Stimulated activated CD4-positive, alpha-beta T cell treated with anti-CD3 and anti-CD28 coated beads, Interleukin-4, amount 100 ng/mL, for 4 hours (primary cell): Measurements from ENCODE around the gene FCMR.
A peak's percentile ranks its signal among the peaks of the same experiment; 100 is the strongest.
"Not testable (repeated sequence)": the region's sequence is repeated elsewhere in the genome, so short reads cannot be mapped to it uniquely, and the experiment has no call there.

ENCODE experiments used
- DNase-seq, 2 experiments: peaks; one replicate each; pipeline ENCODE4 v3.0.0-alpha.2; 2020

The FCMR gene

DNA sequence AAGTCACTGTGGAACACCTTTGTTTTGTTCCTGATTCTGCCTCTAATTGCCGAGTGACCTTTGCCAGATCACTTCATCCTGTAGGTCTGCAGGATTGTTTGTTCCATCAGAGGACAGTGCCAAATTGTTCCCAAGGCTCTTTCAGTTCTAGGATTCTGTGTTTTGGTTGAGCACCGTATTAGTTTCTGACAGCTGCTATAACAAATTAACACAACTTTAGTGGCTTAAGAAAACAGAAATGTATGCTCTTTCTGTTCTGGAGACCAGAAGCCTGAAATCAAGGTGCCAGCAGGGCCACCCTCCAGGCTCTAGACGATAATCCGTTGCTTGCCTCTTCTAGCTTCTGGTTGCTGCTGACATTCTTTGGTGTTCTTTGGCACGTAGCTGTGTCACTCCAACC, 27.9 kb upstream of the FCMR start:
- no peak for DNase-seq

DNA sequence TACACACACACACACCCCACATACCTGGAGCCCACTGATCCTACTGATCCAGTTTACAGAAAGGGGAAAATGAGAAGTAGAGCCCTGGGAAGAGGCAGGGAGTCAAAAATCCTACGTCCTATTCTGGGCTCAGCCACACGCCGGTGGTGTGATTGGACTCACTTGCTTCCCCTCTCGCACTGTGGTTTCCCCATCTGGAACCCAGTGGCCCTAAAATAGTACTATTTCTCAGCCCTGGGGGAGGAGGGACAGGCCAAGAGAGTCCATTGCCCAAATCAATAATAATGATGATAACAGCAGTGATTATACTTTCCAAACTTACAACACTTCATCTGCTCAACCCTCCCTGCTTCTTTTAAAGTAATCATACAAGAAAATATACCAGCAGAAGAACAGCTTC, 27.5 kb upstream of the FCMR start:
- no peak for DNase-seq

DNA sequence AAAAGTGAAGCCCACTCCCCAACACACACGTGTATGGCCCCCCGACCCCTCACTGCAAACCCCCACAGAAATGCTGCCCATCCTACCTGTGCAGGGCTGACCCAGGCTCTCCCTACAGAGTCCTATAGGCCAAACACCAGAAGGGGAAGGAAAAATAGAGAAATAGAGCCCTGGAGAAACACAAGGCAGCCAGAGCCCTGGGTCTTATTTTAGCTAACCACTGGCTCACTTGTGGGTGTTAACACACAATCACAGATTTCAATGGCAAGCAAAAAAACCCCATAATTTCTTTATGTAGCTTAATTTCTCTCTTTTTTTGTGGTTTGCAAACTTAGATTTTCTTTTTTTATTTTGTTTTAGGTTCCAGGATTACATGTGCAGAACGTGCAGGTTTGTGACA, 25.5 kb upstream of the FCMR start:
- DNase-seq, result no peak

DNA sequence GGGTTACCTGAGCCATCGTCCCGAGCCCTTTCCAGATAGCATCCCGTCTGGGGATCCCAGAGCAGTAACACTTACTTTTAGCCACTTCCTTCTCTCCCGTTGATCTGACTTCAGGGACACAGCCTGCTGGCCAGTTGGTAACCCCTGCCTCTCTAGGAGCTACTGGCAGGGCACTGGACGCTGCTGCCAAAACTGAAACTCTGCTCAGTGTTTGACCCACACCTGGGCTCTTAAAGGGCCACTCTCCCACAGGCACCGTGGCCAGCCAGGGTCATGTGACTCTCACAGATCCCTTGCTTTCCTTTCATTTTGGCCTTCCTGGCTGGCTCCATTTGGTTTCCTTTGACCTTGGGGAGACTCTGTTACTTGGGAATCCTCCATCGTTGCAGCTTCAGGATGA, 24.5 kb upstream of the FCMR start, which contains the start of gene PIGR:
PIGR (minus strand) TSS at position 206 of the 400 bp plus-strand sequence. CDS start 5,935 bp downstream, outside the sequence.
- DNase-seq, result no peak

DNA sequence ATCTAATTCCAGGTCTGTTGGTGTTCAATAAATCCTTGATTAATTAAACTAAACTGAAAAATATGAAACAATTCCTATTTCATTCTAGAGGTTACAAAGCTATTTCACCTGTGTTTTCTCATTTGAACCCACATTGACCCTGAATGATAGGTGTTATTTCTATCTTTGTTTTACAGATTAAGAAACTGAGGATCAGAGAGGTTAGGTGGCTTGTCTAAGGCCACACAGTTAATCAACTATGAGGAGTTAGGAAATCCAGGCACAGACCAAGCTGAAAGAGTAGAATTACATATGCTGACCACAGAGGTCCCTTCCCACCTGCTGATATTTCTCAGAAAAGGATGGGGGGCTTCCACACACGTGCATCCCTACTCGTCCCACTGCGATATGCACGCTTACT, 24.0 kb upstream of the FCMR start:
- DNase-seq, result no peak

DNA sequence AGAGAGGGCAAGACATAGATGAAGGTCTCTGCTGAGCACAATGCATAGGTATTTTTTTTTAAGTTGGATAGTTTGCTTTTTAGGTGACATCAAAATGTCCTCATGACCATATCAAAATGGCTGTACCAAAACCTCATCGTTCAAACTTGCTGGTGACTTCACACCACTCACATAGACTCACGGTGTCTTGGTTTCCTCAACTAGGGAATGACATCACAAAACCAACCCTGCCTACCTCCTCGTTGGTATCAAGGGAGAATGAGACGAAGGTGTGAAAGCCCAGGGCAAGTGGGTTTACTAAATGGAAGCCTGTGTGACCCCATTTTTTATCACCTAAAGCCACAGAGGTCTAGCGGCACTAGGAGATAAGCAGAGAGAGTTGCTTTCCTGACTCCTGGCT, 23.0 kb upstream of the FCMR start:
- DNase-seq, result no peak

DNA sequence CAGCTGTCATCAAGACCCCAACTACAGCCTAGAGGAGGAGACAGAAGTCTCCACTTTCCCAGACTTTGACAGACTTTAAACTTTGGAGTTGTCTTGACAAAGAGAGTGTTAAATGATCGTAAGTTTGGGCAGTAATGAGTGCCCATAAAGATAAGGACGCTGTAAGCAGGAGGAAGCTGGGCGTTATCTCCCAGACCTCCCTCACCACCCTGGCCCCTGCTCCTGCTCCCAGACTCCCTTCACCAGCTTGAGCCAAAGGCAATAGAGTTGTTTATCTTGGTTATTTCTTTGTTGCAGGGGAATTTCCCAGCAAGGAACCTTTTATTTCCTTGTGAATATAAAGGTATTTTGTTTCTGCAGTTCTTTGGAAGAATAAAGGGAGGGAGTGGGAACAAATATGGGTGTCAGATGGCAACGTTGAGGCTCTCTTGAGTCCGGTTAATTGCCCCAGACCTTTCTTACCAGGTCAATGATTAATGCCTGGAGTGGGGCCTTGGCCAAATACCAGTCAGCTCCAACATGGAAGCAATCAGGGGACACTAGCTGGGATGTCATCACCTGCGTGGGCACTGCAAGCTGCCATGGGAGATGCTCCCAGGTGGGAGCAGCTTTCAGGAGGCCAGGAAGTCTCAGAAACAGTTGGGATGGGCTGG, 20.2 kb upstream of the FCMR start:
- DNase-seq, result no peak

- no peak for DNase-seq
These were observed 18.8 kb upstream of the FCMR start for GRCh38 chr1:206940588-206940936.

- no peak for DNase-seq
These were observed 18.3 kb upstream of the FCMR start for GRCh38 chr1:206939841-206940587.

DNA sequence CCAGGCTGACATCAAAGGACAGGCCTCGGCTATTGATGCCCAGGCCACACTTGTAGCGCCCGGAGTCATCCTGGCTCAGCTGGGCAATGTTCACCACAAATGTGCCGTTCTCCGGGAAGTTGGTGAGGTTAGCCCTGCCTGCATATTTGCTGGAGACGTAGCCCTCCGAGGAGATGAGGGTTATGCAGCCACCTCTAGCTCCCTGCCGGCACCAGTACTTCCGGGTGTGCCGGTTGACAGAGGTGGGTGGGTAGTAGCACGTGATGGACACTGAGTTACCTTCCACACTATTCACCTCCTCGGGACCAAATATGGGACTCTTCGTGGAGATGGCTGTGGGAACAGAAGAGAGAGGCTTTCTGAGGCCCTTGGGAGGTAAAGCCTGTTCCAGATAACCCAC, 17.4 kb upstream of the FCMR start:
- no peak for DNase-seq

GRCh38 chr1:206937425-206937824, 15.7 kb upstream of the FCMR start:
- DNase-seq, result no peak

DNA sequence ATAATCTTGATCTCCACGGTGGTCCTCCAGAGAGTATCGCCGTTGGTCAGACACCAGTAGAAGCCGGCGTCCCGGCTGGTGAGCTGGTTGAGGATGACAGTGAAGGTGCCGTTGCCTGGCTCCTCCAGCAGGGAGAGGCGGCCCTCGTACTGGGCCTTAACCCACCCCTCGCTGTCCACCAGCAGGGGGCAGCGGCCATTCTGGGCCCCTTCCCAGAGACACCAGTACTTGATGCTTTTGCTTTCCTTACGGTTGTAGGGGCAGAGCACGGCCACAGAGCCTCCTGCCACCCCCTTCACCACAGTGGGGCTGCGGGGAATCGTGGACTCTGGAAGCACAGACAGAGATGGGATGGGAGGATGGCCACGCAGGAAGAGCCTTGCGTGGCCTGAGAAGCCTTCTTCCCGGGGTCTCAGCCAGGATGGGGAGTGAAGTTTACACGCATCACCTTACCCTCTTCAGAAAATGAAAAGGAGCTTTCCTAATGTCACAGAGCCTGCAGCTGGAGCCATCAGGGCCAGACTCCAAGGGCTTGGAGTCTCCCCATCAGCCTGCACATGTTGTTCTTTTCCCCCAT, 13.8 kb upstream of the FCMR start:
- DNase-seq, result peak in 1 of 2 experiments; percentile 47

GRCh38 chr1:206933333-206933945, 11.7 kb upstream of the FCMR start:
- peak; percentile 61 to 69 for DNase-seq

- no peak for DNase-seq
These were observed 10.4 kb upstream of the FCMR start for GRCh38 chr1:206932177-206932576.

DNA sequence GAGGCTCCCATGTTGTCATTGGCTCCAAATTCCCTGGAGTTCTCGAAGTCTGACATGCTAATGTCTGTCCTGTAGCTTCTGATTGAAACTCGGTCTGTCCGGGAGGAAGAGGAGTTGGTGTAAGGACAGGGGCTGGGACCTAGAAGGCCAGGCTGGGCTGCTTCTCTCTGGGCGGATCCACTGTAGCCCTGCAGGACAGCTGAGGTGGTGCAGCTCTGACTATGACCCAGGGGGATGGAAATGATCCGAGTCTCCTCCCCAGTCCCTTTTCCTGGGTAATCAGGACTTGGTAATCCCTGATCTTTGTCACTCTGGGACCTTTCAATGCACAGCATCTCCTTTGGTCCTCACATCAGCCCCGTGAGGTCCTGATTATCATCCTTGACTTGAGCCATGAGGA, 10.0 kb upstream of the FCMR start:
- DNase-seq, result no peak

DNA sequence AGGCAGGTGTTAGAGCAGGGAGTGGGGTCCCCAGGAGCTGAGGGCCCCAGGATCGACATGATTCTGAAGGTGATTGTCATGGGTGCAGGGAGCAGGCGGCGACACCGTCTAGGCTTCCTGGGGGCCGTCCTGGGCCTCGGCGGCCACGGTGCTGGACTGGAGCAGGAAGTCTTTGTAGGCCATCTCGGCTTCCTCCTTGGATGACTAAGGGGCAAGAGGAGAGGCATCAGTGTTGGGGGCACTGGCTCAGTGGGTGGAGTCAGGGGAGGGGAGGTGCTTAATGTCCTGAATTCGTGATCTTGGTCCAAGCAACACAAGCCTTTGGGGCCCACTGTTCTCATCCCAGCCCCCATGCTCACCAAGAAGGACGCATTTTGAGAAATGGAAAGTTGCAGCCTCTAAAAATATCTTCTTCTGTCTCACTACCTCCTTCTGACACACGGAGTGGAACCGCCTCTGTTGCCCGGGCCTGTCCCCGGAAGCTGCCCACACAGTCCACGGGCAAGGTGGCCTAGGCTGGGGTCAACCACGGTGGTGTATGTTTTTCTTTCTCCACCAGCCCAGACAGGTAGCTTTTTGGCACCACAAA, 8.6 kb upstream of the FCMR start:
- peak in 1 of 2 experiments; percentile 19 for DNase-seq

- DNase-seq, result no peak
These were observed 7.8 kb upstream of the FCMR start for GRCh38 chr1:206929524-206929923.

- no peak for DNase-seq
These were observed 4.5 kb upstream of the FCMR start for GRCh38 chr1:206926286-206926685.

DNA sequence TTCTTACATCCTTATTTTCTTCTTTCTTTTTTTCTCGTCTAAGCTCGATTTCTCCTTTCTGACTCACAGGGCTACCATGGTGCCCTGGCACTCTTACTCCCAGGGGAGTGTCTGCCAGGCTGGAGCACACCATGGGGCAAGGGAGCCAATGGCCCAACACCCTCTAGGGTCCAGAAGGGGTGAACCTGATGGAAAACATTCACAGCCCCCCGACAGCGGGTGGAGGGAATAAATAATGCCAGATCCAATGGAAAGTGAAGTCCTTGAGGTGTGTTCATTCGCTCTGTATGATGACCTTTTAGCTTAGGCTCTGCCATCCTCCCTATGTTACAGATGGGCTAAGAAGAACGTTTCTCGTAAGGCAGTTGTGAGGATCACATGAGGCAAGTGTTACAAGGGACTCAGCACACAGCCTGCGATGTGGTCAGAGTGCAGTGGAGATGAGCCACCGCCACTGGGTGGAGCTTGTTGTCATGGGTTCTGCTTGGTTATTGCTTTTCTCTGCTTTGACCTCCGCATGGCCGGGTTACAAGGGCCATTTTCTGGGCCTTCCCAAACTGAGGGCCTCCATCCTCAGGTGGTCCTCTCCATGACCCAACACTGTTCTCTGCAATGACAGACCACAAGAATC, 3.5 kb upstream of the FCMR start:
- DNase-seq, result peak in 1 of 2 experiments; percentile 41

DNA sequence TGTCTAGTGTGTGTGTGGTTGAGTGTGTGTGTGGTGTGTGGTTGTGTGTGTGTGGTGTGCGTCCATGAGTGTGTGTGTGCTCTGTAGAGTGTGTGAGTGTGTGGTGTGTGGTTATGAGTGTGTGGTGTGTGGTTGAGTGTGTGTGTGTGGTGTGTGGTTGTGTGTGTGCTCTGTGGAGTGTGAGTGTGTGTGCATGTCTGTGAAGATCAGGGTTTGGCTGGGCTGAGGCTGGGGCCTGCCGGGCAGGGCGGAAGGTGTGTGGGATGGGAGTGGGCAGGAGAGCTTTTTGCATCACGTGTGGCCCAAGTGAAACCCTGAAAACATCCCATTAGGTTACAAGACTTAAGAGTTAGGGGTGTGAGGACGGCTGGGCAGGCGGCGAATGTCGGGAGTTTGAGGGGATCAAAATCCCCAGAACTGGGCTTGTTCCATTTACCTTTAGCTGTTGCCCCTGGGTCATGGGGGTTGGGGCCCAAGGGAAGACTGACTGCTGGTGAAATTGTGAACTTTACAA, 2.9 kb upstream of the FCMR start:
- DNase-seq, result no peak

- not testable (repeated sequence) for DNase-seq
These were observed 2.3 kb upstream of the FCMR start for GRCh38 chr1:206923961-206924557.
